G401 (cell line): Measurements from ENCODE around the gene KCNK5. TPM values are rescaled to one million over a fixed set of nuclear protein-coding genes. Genes with fewer than 3 reads are reported as not detected.

Experiments
- DNase-seq: peaks from one replicate; pipeline ENCODE4 v3.0.0-alpha.2; 2015; ENCODE audit warnings: low spot score
- in situ Hi-C: cut with HindIII; loops from 2 replicates; pipeline ENCODE4 v1.10.0; 2016; ENCODE audit warnings: low sequenced_read_pairs, mixed read lengths
- total RNA-seq: library from RNA; depleted of rRNA; stranded (reverse); fragments of >200 nt; shearing (Covaris generic); gene quantifications from 2 replicates; pipeline ENCODE4 v1.2.3, GENCODE V29; 2014

The KCNK5 gene
- total RNA-seq, 1 experiment from 2014 or later, result not detected

DNA sequence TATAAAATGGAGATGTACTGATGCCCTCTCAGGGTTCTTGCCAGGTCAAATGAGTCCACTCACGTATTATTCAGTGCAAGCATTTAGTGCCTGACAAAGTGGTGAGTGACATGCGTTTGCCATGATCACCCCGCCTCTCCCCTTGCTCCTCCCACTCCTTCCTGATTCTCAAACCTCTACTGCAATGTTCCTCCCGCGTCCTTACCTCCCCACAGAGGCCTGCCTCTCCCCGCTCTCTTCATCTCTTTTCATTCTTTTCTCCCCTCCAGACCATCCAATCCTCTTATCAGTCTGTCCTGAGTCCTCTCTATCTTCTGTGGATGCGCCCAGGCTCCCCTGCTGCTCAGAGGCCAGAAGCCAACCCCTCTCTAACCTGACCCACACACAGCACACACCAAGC is 40.7 kb downstream of the KCNK5 start:
- DNase-seq, result no peak
- in situ Hi-C loops, result no loop called here

DNA sequence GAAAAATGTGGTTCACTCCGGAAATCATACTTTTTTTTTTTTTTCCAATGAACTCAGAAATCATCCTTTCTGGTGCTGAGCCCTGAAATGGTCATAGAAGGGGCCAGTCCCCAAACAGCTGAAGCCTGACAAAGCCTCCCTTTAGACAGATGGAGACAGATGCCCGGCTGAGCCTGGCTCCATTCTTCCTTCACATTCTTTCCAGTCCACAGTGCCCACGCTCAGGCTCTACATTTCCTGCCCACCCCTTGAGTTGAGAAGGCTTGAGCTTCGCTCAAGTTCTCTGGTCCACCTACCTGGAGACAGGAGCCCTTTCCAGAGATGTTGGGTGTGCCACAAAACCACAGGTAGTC is 41.2 kb downstream of the KCNK5 start:
- DNase-seq, result no peak
- in situ Hi-C loops, result no loop called here

DNA sequence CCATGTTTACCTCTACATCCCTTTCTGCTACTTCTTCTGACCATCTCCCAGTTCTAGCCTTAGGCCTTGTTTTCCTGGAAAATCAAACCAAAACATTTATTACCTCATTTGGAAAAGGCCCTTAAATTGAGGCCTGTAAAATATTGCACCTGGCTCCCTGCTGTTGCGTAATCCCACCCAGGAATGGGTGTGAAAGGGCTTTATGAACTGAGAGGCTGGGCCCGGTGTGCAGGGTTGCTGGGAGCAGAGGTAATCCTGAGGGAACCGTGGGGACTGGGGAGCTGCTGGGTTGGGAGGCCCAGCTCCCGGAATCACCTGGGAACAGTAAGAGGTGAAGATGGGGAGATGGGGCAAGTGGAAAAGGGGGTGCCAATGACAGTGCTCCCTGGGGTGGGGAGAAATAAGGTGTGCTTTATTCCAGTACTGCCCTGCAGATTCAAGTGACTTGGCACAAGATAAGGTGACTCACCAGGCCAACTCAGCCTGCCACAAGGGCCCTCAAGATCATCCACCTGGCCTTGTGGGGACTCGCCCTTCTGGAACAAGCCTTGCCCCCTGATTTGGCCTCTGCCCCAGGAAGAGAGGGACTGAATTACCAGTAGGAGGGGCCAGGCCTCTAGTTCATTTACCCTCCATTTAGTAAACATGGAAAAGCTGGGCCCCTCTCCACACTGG is 44.2 kb downstream of the KCNK5 start:
- in situ Hi-C loops, result no loop called here
- no peak for DNase-seq

DNA sequence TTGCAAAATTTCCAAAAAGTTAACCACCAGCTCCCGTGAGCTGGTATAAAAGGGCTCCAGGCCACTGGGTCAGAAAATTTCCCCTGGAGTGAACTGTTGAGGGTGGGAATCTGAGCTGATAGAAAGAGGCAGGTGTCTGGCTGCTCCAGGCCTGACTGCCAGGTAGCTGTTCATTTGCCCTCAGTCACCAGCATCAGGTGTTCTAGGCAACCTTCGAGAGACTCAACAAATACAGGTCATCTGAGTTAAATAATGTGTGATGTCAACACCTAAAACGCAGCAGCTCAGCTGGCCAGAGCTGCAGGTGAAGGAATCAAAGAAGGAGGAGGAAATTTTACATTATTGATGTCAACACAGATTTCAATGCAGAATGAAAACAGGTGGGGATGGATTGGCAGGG is 46.7 kb downstream of the KCNK5 start:
- in situ Hi-C loops, result no loop called here
- no peak for DNase-seq

DNA sequence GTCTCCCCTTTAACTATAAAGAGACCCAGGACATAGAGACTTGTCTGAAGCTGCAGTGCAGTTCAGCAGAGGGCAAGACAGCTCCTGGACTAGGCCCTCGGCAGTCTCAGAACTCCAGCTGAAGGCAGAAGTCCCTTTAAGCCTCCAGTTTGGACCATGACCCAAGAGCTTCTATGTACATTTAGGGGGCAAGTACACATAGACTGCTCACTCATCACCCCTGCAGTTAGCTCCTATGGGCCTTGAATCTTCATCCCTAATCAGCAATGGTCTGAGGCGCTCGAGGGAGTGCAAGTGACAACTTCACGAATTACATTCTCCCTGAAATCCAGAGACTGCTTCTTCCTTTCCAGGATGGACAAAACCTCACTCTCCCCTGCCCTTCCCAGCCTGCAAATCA is 47.4 kb downstream of the KCNK5 start:
- no peak for DNase-seq
- in situ Hi-C loops, result no loop called here

DNA sequence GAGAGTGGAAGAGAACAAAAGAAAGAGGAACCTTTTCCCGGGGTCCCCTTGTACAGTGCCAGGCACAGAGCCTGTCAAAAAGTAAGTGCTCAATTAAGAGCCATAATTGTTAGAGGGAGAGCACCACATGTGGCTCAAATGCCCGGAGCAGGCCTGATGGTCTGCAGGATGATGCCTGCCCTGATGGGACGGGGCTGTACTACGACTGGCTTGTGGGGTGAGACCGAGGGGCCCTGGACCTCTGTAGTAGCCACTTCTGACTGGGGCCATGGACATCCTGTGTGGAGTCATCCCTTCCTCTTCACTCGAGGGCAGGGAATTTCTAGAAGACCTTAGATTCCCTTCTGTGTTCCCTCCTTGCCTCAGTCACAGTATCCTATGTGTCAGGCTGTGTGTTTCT is 47.9 kb downstream of the KCNK5 start:
- in situ Hi-C loops, result no loop called here
- no peak for DNase-seq

DNA sequence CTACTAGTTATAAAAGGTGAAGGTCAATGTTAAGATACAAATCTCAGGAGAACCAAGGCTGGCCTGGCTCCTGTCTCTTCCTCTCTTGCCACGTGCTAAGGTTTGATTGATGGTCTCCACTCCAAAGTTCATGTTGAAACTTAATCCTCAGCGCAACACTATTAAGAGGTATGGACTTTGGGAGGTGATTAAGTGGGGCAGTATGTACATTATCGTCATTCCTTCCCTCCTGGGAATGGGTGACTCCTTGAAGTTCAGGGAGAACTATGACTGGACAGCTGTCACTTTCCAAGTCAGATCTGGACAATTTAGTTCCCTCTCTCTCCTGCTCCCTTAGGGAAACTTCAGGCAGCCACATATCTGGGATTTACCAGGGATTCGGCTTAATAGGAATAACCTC is 50.5 kb downstream of the KCNK5 start:
- in situ Hi-C loops, result no loop called here
- DNase-seq, result no peak

DNA sequence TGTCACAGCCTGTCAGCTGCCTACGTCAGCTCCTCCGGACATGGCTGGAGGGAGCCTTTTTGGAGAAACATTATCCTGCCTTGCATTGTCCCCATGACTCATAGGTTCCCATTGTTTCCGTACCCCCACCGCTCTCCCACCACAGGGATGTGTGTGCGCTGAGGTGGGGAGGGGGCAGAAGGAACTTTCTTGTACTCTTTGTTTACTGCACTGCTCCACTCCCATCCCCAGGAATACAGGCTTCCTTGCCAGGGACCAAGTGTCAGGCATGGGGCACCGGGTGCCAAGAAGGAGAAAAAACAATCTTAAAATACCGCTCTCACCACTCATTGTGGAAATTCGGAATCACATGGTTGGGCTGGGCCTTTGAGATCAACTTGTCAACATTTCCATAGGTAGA is 51.0 kb downstream of the KCNK5 start:
- in situ Hi-C loops, result no loop called here
- DNase-seq, result no peak

DNA sequence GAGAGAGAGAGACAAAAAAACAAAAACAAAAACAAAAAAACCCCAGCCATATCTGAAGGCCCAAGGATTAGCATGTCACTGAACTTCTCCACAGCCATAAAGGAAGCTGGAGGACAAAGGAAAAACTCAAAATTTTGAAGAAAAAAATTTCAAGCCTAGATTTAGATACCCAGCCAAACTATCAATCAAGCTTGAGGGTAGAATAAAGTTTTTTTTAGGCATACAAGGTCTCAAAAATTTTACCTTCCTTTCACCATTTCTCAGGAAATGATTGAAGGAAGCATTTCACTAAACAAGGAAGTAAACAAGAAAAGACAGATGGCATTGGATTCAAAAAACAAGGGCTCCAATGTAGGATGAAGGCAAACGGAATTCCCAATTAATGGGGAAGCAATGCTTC is 52.1 kb downstream of the KCNK5 start:
- in situ Hi-C loops, result no loop called here

DNA sequence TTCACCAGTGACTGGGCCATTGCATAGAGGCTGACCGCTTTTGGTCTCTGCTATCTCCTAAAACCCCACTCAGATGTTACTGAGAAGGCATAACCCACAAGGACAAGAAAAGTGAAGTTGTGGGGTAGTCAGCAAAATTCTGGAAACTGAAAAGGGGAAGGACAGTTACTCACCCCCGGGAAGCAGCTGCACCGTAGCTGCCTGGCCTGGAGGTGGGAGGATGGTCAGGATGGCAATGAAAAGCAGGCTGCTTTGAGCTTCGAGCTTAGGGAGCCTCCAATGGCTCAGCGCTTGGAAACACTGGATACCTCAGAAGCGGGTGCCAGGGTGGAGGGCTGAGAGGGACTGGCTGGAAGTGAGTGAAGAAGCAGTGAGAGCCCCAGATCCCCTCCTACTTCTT is 56.0 kb downstream of the KCNK5 start:
- in situ Hi-C loops, result no loop called here

More for the DNA sequence above, 52.1 kb downstream of the KCNK5 start:
- no peak for DNase-seq

DNA sequence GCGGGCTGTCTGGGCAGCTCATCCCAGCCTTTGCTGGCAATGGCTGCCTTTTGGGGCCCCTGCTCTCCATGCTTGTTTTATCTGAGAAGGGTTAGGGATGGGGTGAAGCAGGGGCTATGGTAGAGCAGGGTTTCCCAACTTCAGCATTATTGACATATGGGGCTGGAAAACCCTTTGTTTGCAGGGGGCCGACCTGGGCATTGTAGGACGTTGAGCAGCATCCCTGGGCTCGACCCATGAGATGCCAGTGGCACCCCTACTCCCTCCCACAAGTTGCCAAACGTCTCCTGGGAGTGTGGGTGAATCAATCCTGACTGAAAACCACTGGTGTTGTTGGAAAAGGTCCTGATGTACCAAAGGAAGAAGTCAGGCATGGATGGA is 56.9 kb downstream of the KCNK5 start:
- in situ Hi-C loops, result no loop called here
- no peak for DNase-seq

More for the DNA sequence above, 56.0 kb downstream of the KCNK5 start:
- no peak for DNase-seq

DNA sequence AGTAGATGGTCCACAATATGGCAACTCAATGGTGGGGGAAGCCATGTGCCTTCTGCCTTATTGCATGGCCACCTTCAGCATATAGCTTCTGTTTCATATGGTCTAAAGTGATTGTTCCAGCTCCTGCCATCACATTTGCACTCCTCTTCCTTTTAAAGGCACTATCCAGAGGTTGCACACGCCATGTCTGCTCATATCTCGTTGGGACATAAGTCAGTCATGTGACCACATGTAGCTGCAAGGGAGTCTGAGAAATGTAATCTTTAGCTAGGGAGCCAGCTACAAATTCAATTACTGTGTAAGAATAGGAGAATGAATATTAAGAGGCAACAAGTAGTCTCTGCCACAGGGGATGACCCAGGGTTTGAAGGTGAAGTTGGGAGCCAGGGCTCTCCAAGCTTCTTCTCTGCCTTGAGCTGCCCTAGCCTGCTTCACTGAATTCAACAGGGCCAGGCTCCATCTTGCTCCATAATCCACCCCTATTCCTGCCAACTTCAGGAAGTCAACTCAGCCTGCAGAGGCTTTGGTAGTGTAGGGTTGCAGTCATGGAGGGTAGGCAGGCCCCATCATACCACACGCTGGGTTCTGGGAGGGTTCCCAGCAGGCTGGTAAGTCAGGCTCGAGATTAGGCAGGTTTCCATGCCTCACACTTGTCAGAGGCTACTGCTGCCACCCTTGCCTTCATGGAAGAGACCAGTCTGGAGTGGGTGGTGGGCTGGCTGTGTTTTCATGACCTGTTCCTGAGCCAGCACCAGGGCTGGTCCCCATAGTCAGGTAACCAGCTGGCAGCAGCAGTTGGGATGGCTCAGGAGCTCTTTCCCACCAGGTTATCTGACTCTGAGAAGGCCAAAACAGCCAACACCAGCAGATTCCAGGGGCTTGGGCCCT is 57.5 kb downstream of the KCNK5 start:
- in situ Hi-C loops, result no loop called here
- DNase-seq, result no peak

DNA sequence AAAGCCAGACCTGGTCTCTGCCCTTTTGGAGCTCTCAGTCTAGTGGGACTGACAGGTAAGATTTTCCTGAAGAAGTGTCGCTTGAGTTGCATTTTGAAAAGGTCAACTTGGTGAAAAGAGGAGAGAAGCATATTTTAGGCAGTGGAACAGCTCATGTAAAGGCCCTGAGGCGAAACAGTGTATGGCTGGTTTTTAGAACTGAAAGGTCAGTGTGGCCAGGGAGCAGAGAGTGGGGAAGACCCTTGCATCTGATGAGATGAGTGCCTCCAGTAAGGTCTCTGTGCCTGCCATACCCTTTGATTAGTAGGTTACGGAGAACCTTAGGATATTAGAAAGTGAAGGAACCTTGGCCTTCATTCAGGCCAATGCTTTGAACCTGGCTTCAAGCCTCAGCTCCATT is 58.4 kb downstream of the KCNK5 start:
- no peak for DNase-seq
- in situ Hi-C loops, result no loop called here

DNA sequence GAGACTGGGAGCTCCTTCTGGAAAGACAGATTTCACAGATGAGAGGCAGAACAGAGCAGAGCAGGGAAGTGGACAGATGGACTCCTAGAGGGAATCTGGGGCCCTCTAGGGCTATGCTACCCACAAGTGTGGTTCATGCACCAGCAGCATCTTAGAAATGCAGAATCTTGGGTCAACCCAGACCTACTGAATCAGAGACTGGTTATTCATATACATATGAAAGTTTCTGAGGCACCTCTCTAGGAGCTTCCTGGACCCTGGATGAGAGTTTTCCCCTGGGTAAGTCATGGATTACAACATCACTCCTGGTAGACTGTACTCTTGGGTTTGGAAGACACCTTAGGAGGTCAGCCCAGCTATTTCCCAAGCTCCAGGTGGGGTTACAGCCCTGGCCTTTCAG is 58.9 kb downstream of the KCNK5 start:
- DNase-seq, result no peak
- in situ Hi-C loops, result no loop called here

DNA sequence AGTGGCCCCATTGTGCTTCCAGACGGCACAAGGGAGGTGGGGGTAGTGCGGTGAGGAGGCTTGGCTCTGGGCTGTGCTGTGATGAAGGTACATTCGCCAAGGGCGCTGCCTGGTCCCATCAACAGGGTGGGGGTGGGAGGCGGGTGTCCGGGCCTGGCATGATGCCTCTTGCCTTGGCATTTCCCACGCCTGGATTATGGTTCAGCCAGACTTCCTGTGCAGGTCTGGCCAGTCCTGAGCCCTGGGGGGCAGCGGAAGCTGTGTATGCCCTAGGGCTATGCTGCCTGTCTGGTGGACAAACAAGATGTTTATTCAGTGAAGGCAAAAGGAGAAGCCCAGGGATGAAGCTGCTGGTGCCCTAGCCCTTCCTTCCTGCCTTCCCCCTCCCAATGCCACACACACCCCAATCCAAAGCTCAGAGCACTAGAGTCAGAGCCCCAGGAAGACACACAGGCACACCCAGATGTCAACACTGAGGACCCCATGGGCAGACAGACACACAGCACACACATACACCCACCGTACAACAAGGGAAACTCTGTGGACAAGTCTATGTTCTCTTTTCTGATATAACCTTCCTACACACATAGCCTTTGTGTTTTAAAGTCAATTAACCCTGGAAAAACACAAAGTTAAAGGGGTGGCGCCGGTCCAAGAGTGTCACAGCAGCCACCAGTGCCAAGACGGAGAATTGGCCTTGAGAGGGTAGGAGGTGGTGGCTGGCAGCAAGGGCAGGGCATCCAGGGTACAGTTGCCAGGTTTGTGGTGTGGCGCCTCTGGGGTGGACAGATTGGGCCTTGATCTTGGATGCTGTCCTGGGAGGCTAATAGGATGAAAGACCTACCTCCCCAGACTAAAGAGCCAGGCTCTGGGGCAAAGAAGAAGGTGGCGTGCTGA is 59.6 kb downstream of the KCNK5 start:
- DNase-seq, result no peak
- in situ Hi-C loops, result no loop called here

DNA sequence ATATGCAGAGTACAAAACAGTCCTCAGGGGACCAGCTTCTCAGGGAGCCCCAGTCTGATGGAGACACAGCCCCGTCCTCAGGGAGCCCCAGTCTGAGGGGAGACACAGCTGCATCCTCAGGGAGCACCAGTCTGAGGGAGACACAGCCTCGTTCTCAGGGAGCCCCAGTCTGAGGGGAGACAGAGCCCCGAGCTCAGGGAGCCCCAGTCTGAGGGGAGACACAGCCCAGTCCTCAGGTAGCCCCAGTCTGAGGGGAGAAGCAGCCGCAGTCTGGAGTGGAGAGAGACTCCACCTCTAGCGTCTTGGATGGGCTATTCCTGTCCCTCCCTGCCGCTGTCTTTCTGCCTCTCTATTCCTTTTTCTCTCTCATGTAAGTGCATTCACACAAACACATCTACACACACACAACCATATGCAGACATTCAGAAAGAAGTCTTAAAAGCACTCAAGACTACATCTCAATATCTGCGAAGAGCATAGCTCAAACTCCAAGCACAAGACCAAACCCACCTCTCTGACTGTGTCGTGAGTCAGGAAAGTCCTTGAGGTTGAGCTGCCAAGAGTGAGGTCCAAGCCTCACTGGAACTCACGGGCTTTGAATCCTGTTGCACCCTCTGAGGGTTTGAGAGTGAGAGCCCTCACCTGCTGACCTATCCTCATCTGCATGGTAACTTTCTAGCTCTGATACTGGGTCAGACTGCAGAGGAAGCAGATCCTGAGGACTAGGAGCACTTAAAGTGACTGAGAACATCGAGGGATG is 61.2 kb downstream of the KCNK5 start:
- no peak for DNase-seq
- in situ Hi-C loops, result no loop called here

DNA sequence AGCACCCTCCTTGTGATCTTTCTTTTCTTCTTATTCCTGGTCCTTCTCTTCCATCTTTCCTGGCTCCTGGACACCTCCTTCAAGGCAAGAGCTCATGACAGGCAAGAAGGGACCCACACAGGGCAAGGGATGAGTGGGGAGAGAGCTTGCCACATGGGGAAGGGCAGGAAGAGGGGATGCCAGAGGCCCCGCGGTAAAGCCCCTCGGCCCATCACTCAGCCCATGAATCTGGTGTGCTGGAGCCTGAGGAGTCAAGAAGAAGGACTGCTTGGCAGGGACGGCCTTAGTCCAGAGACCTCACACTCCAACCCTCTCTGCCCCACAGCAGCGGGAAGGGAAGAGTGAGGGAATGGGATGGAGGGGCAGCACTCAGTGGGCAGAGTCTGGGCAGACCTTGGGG is 62.0 kb downstream of the KCNK5 start:
- no peak for DNase-seq
- in situ Hi-C loops, result no loop called here

DNA sequence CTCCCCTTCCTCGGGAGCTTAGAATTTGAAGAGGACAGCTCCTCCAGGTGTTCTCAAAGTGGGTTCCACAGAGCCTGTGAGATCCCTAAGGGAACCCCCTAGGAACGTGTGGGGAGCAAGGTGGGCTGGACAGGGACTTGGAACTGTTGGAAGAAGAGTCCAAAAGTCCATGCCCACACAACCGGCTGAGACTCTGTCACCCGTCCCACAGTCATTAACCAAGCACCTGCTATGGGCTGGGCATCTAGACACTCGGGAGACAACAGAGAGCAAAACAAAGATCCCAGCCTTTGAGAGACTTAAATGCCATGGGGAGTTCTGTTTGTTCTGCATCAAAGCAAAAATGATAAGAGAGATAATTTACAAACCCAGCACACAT is 62.4 kb downstream of the KCNK5 start:
- in situ Hi-C loops, result no loop called here
- no peak for DNase-seq

DNA sequence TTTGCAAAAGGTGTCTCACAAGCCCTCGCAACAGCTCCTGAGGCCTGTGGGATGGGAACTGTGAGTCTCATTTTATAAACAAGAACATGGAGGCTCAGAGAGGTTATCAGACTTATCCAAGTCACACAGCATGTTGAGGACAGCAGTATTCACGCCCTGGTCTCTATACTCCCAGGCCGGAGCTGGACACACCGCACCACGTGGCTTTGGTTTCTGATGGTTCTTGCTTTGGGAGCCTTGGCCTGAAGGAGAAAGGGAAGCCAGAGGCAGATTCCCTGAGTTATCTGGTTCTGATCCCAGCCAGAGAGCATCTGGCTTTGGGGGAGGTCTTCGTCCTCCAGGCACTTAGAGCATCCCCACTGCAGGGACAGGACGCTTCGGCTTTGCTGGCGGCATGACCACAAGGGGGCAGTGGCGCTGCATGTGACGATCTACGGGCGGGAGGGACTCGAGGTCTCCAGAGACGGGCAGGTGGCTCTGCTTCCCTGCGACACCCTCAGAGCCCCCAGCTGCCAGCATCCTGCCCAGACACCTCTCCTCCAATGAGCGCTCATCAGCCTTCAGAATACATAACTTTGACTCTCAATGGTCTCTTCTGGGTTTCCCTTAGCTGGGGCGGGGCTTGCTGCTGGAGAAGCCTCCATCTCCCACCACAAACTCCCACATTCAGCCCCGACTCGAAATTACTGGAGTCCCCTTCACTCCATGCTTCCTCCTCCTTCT is 62.9 kb downstream of the KCNK5 start:
- in situ Hi-C loops, result no loop called here
- DNase-seq, result peak; percentile 13
